ENCODE measurements around the gene UBAC2.

The UBAC2 gene

GRCh38 chr13:99311137-99311536, 110.5 kb downstream of the UBAC2 start:
- Histone ChIP-seq H3K9ac (ENCODE audit: low read length in 5 of 5) (no peak overlapping the region), H3K27me3 (ENCODE audit: control insufficient read depth in 5 of 5, insufficient read depth in 4 of 5, low read length in 5 of 5) (no peaks in the 10 kb centered on the region), H3K4me3 (ENCODE audit: low read depth in 1 of 5, low read length in 5 of 5) (no peak overlapping the region), H3K36me3 (ENCODE audit: control insufficient read depth in 5 of 5, insufficient read depth in 5 of 5, low read length in 5 of 5) (peaks cover 0 to 3% (median 1%) of the 10 kb centered on the region in 5 donors), H3K4me1 (ENCODE audit: control insufficient read depth in 5 of 5, insufficient read depth in 5 of 5, low read length in 5 of 5) (peaks cover 2 to 28% (median 18%) of the 10 kb centered on the region in 5 donors), H3K27ac (ENCODE audit: low read depth, low read length) (no peak overlapping the region), H3K9me3 (ENCODE audit: control insufficient read depth in 5 of 5, low read length in 5 of 5) (no peaks in the 10 kb centered on the region)

GRCh38 chr13:99311748-99312492, 111.3 kb downstream of the UBAC2 start:
- Histone ChIP-seq H3K36me3 (ENCODE audit: control insufficient read depth in 5 of 5, insufficient read depth in 5 of 5, low read length in 5 of 5) (peaks cover 0 to 9% (median 3%) of the 10 kb centered on the region in 5 donors), H3K4me1 (ENCODE audit: control insufficient read depth in 5 of 5, insufficient read depth in 5 of 5, low read length in 5 of 5) (peaks cover 2 to 28% (median 18%) of the 10 kb centered on the region in 5 donors), H3K4me3 (ENCODE audit: low read depth in 1 of 5, low read length in 5 of 5) (no peak overlapping the region), H3K9ac (ENCODE audit: low read length in 5 of 5) (no peak overlapping the region), H3K27me3 (ENCODE audit: control insufficient read depth in 5 of 5, insufficient read depth in 4 of 5, low read length in 5 of 5) (no peaks in the 10 kb centered on the region), H3K9me3 (ENCODE audit: control insufficient read depth in 5 of 5, low read length in 5 of 5) (no peaks in the 10 kb centered on the region), H3K27ac (ENCODE audit: low read depth, low read length) (peak overlapping the region; percentile 43)

GRCh38 chr13:99312493-99312883, 111.8 kb downstream of the UBAC2 start:
- no peaks in the 10 kb centered on the region for H3K27me3 ChIP-seq (ENCODE audit: control insufficient read depth in 5 of 5, insufficient read depth in 4 of 5, low read length in 5 of 5)
- H3K4me3 ChIP-seq (ENCODE audit: low read depth in 1 of 5, low read length in 5 of 5), result no peak overlapping the region
- no peak overlapping the region for H3K9ac ChIP-seq (ENCODE audit: low read length in 5 of 5)
- H3K27ac ChIP-seq (ENCODE audit: low read depth, low read length), result peak overlapping the region; percentile 43
- no peaks in the 10 kb centered on the region for H3K9me3 ChIP-seq (ENCODE audit: control insufficient read depth in 5 of 5, low read length in 5 of 5)
- peaks cover 3 to 10% (median 4%) of the 10 kb centered on the region in 5 donors for H3K36me3 ChIP-seq (ENCODE audit: control insufficient read depth in 5 of 5, insufficient read depth in 5 of 5, low read length in 5 of 5)
- peaks cover 2 to 28% (median 18%) of the 10 kb centered on the region in 5 donors for H3K4me1 ChIP-seq (ENCODE audit: control insufficient read depth in 5 of 5, insufficient read depth in 5 of 5, low read length in 5 of 5)

GRCh38 chr13:99313501-99313900, 112.8 kb downstream of the UBAC2 start:
- no peak overlapping the region for H3K9ac ChIP-seq (ENCODE audit: low read length in 5 of 5)
- no peaks in the 10 kb centered on the region for H3K27me3 ChIP-seq (ENCODE audit: control insufficient read depth in 5 of 5, insufficient read depth in 4 of 5, low read length in 5 of 5)
- no peak overlapping the region for H3K4me3 ChIP-seq (ENCODE audit: low read depth in 1 of 5, low read length in 5 of 5)
- peaks cover 2 to 22% (median 16%) of the 10 kb centered on the region in 5 donors for H3K4me1 ChIP-seq (ENCODE audit: control insufficient read depth in 5 of 5, insufficient read depth in 5 of 5, low read length in 5 of 5)
- H3K27ac ChIP-seq (ENCODE audit: low read depth, low read length), result no peak overlapping the region
- H3K9me3 ChIP-seq (ENCODE audit: control insufficient read depth in 5 of 5, low read length in 5 of 5), result no peaks in the 10 kb centered on the region
- H3K36me3 ChIP-seq (ENCODE audit: control insufficient read depth in 5 of 5, insufficient read depth in 5 of 5, low read length in 5 of 5), result peaks cover 3 to 16% (median 4%) of the 10 kb centered on the region in 5 donors

- Histone ChIP-seq H3K4me3 (ENCODE audit: low read depth in 1 of 5, low read length in 5 of 5) (no peak overlapping the region), H3K4me1 (ENCODE audit: control insufficient read depth in 5 of 5, insufficient read depth in 5 of 5, low read length in 5 of 5) (peaks cover 2 to 22% (median 16%) of the 10 kb centered on the region in 5 donors), H3K27ac (ENCODE audit: low read depth, low read length) (no peak overlapping the region), H3K9ac (ENCODE audit: low read length in 5 of 5) (no peak overlapping the region), H3K9me3 (ENCODE audit: control insufficient read depth in 5 of 5, low read length in 5 of 5) (no peaks in the 10 kb centered on the region), H3K36me3 (ENCODE audit: control insufficient read depth in 5 of 5, insufficient read depth in 5 of 5, low read length in 5 of 5) (peaks cover 0 to 16% (median 4%) of the 10 kb centered on the region in 5 donors), H3K27me3 (ENCODE audit: control insufficient read depth in 5 of 5, insufficient read depth in 4 of 5, low read length in 5 of 5) (no peaks in the 10 kb centered on the region)
These were observed 113.3 kb downstream of the UBAC2 start for GRCh38 chr13:99313941-99314340.

GRCh38 chr13:99314640-99315176, 114.1 kb downstream of the UBAC2 start:
- Histone ChIP-seq H3K36me3 (ENCODE audit: control insufficient read depth in 5 of 5, insufficient read depth in 5 of 5, low read length in 5 of 5) (peaks cover 3 to 16% (median 5%) of the 10 kb centered on the region in 5 donors), H3K4me3 (ENCODE audit: low read depth in 1 of 5, low read length in 5 of 5) (no peak overlapping the region), H3K27ac (ENCODE audit: low read depth, low read length) (no peak overlapping the region), H3K27me3 (ENCODE audit: control insufficient read depth in 5 of 5, insufficient read depth in 4 of 5, low read length in 5 of 5) (no peaks in the 10 kb centered on the region), H3K4me1 (ENCODE audit: control insufficient read depth in 5 of 5, insufficient read depth in 5 of 5, low read length in 5 of 5) (peaks cover 2 to 22% (median 16%) of the 10 kb centered on the region in 5 donors), H3K9me3 (ENCODE audit: control insufficient read depth in 5 of 5, low read length in 5 of 5) (no peaks in the 10 kb centered on the region), H3K9ac (ENCODE audit: low read length in 5 of 5) (no peak overlapping the region)

- Histone ChIP-seq H3K36me3 (ENCODE audit: control insufficient read depth in 5 of 5, insufficient read depth in 5 of 5, low read length in 5 of 5) (peaks cover 3 to 16% (median 5%) of the 10 kb centered on the region in 5 donors), H3K4me3 (ENCODE audit: low read depth in 1 of 5, low read length in 5 of 5) (no peak overlapping the region), H3K27ac (ENCODE audit: low read depth, low read length) (no peak overlapping the region)
These were observed 114.5 kb downstream of the UBAC2 start for GRCh38 chr13:99315186-99315585.

GRCh38 chr13:99316224-99316623, 115.6 kb downstream of the UBAC2 start:
- Histone ChIP-seq H3K27me3 (ENCODE audit: control insufficient read depth in 5 of 5, insufficient read depth in 4 of 5, low read length in 5 of 5) (no peaks in the 10 kb centered on the region), H3K27ac (ENCODE audit: low read depth, low read length) (no peak overlapping the region), H3K4me1 (ENCODE audit: control insufficient read depth in 5 of 5, insufficient read depth in 5 of 5, low read length in 5 of 5) (peaks cover 2 to 28% (median 21%) of the 10 kb centered on the region in 5 donors), H3K9ac (ENCODE audit: low read length in 5 of 5) (no peak overlapping the region), H3K4me3 (ENCODE audit: low read depth in 1 of 5, low read length in 5 of 5) (no peak overlapping the region), H3K9me3 (ENCODE audit: control insufficient read depth in 5 of 5, low read length in 5 of 5) (no peaks in the 10 kb centered on the region), H3K36me3 (ENCODE audit: control insufficient read depth in 5 of 5, insufficient read depth in 5 of 5, low read length in 5 of 5) (peaks cover 3 to 16% (median 5%) of the 10 kb centered on the region in 5 donors)

More at GRCh38 chr13:99315186-99315585, 114.5 kb downstream of the UBAC2 start:
- peaks cover 2 to 23% (median 16%) of the 10 kb centered on the region in 5 donors for H3K4me1 ChIP-seq (ENCODE audit: control insufficient read depth in 5 of 5, insufficient read depth in 5 of 5, low read length in 5 of 5)
- H3K27me3 ChIP-seq (ENCODE audit: control insufficient read depth in 5 of 5, insufficient read depth in 4 of 5, low read length in 5 of 5), result no peaks in the 10 kb centered on the region
- H3K9ac ChIP-seq (ENCODE audit: low read length in 5 of 5), result no peak overlapping the region
- H3K9me3 ChIP-seq (ENCODE audit: control insufficient read depth in 5 of 5, low read length in 5 of 5), result no peaks in the 10 kb centered on the region

- Histone ChIP-seq H3K9ac (ENCODE audit: low read length in 5 of 5) (no peak overlapping the region), H3K36me3 (ENCODE audit: control insufficient read depth in 5 of 5, insufficient read depth in 5 of 5, low read length in 5 of 5) (peaks cover 3 to 16% (median 5%) of the 10 kb centered on the region in 5 donors), H3K9me3 (ENCODE audit: control insufficient read depth in 5 of 5, low read length in 5 of 5) (no peaks in the 10 kb centered on the region), H3K27ac (ENCODE audit: low read depth, low read length) (no peak overlapping the region), H3K27me3 (ENCODE audit: control insufficient read depth in 5 of 5, insufficient read depth in 4 of 5, low read length in 5 of 5) (no peaks in the 10 kb centered on the region), H3K4me3 (ENCODE audit: low read depth in 1 of 5, low read length in 5 of 5) (no peak overlapping the region), H3K4me1 (ENCODE audit: control insufficient read depth in 5 of 5, insufficient read depth in 5 of 5, low read length in 5 of 5) (peaks cover 2 to 32% (median 24%) of the 10 kb centered on the region in 5 donors)
These were observed 116.1 kb downstream of the UBAC2 start for GRCh38 chr13:99316657-99317256.
